Right lobe of liver (tissue), 6 donors: ENCODE measurements around the gene CHMP4B. TPM values are rescaled to one million over a fixed set of nuclear protein-coding genes. Genes with fewer than 3 reads are reported as not detected.
A peak's percentile ranks its signal among the peaks of the same experiment; 100 is the strongest.

ENCODE experiments used
- ATAC-seq, 4 donors: fragments of 200-7000 bp; cut with Tn5 transposase; one replicate each; pipeline ENCODE4 v1.9.1; 2020; ENCODE audit warnings: mild to moderate bottlenecking in 4 of 4, moderate library complexity in 4 of 4
- DNase-seq, 3 donors: peaks; one replicate each; pipeline ENCODE4 v3.0.0-alpha.2; 2020
- H3K27ac ChIP-seq, 3 donors: fragments of 200-600 bp; one replicate each; pipeline ENCODE4 v1.8.0; 2022
- H3K27me3 ChIP-seq, 2 donors: fragments of 200-600 bp; one replicate each; pipeline ENCODE4 v1.8.0; 2022
- H3K36me3 ChIP-seq, 4 donors: fragments of 200-600 bp; sonication (generic) in 1 of 4; one replicate each; pipeline versions ENCODE4 v1.5.1 to v1.8.0; 2017 to 2022; ENCODE audit warnings: control low read depth in 1 of 4
- H3K4me1 ChIP-seq, 4 donors: fragments of 200-600 bp; sonication (generic) in 1 of 4; one replicate each; pipeline versions ENCODE4 v1.5.1 to v1.8.0; 2017 to 2022; ENCODE audit warnings: control low read depth in 1 of 4
- H3K4me3 ChIP-seq, 3 donors: fragments of 200-600 bp; one replicate each; pipeline ENCODE4 v1.8.0; 2022
- H3K9me3 ChIP-seq, 4 donors: fragments of 200-600 bp; sonication (generic) in 1 of 4; one replicate each; pipeline versions ENCODE4 v1.5.1 to v1.8.0; 2017 to 2022; ENCODE audit warnings: control low read depth in 1 of 4
- POLR2A ChIP-seq: fragments of 450-650 bp; IDR thresholded peaks from one replicate; pipeline ENCODE4 v1.6.1; 2017; ENCODE audit warnings: antibody characterized with exemption, mild to moderate bottlenecking
- WGBS: methylation state at CpG from one replicate; pipeline ENCODE4 v1.1.6; 2018; ENCODE audit warnings: low coverage, low lambda C conversion rate; ENCODE audit not compliant: insufficient coverage; ENCODE audit errors: missing lambda C conversion rate; 5-methylcytosine and 5-hydroxymethylcytosine counted together
- intact Hi-C, 2 donors: fragments of 100-400 bp; cut with DNase I; formaldehyde crosslinking; loops; one replicate each; pipeline versions ENCODE4 v1.11.2 to v1.14.1; 2022
- total RNA-seq, 6 experiments: library from RNA; depleted of rRNA in 2 of 6; stranded (reverse); fragments of >200 nt in 2 of 6; fragmentation: NEBNext Ultra II Directional in 3 of 6; extraction: Animal tissue kit (Norgen Biotek cat#: 25700) in 3 of 6; gene quantifications; one replicate each; pipeline versions ENCODE4 v1.1.0 to v1.2.4, GENCODE V29; 2016 to 2023
- TF ChIP-seq, protein P1 (sequence below), 4 donors: fragments of 200-600 bp in 3 of 4; fragments of 450-650 bp in 1 of 4; IDR thresholded peaks; one replicate each; pipeline versions ENCODE4 v1.5.1 to v1.8.0; 2016 to 2022; ENCODE audit warnings: antibody characterized with exemption in 4 of 4, mild to moderate bottlenecking in 2 of 4
- donor health status: DM: no; HTN: yes; CAD: no.
- donor health status: DM: no; HTN: no; CAD: no.
- donor health status: DM: no; HTN: no; CAD: no.
- donor health status: DM: no; HTN: yes; CAD: no.
- donor health status: DM: no; HTN: yes; CAD: no.

Gene CHMP4B
- total RNA-seq, 6 experiments from 2014 or later: 21.0 to 40.8 (median 28.3) TPM

DNA sequence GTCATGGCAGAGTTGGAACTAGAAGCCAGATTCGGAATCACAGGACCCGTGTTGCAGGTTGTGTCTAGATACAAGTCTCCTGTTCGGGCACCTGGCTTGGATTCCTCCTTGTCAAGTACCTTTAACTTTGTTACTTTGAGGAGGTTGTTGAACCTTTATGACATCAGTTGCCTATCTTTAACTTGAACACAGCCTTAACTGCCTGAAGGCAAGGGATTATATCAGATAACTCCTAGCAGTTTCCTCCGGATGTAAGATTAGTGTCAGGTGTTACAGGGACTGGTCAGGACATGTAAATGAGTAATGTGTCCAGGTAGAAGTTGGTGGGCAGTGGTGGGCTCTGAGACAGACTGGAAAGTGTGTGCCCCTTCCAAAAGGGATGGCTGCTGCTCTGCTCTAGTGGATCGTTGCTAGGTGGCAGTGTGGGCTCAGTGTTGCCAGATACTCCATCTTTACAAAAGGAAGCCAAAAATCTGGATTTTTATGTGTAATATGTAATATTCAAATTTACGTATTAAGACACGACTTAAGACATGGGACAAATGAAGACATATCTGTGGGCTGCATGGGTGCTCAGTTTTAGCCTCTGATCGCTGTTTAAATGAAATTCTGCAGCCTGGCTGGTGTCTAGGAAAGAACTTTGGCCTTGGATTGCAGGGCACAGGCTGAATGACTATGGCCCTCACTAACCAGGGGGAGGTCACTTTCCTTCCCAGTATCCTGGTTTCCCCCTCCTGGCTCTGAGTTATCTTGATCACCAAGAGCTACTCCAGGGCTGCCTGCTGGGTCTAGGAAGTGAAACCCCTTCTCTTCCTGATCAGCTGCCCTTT lies 27.1 kb downstream of the CHMP4B start:
- Histone ChIP-seq H3K36me3 (no peaks in the 10 kb centered on the region), H3K4me1 (peaks cover 0 to 94% (median 36%) of the 10 kb centered on the region in 4 donors), H3K27ac (peak overlapping the region in 1 of 3 donors; percentile 59), H3K27me3 (no peaks in the 10 kb centered on the region), H3K4me3 (no peak overlapping the region), H3K9me3 (no peaks in the 10 kb centered on the region)
- DNase-seq: peak in 1 of 3 donors; percentile 55
- no peak for TF ChIP-seq POLR2A
- TF ChIP-seq, protein P1, sequence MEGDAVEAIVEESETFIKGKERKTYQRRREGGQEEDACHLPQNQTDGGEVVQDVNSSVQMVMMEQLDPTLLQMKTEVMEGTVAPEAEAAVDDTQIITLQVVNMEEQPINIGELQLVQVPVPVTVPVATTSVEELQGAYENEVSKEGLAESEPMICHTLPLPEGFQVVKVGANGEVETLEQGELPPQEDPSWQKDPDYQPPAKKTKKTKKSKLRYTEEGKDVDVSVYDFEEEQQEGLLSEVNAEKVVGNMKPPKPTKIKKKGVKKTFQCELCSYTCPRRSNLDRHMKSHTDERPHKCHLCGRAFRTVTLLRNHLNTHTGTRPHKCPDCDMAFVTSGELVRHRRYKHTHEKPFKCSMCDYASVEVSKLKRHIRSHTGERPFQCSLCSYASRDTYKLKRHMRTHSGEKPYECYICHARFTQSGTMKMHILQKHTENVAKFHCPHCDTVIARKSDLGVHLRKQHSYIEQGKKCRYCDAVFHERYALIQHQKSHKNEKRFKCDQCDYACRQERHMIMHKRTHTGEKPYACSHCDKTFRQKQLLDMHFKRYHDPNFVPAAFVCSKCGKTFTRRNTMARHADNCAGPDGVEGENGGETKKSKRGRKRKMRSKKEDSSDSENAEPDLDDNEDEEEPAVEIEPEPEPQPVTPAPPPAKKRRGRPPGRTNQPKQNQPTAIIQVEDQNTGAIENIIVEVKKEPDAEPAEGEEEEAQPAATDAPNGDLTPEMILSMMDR (IDR thresholded peaks at IDR 0.05): peak in 2 of 4 donors; percentile 15 to 29
- ATAC-seq: peak; percentile 37 to 49 (median 44)
- intact Hi-C loops: no loop called here
- 62% methylated on average over 6 of the region's 8 CpGs for WGBS

- H3K27me3 ChIP-seq: no peaks in the 10 kb centered on the region
- H3K9me3 ChIP-seq: no peaks in the 10 kb centered on the region
- DNase-seq (peak; percentile 67 to 85 (median 82)), ATAC-seq (peak; percentile 61 to 74 (median 68))
- intact Hi-C loops: no loop called here
- peak overlapping the region in 1 of 3 donors; percentile 59 for H3K27ac ChIP-seq
- H3K4me1 ChIP-seq: peaks cover 0 to 94% (median 32%) of the 10 kb centered on the region in 4 donors
- TF ChIP-seq, protein P1 (IDR thresholded peaks at IDR 0.05): no peak
- TF ChIP-seq POLR2A: no peak
- 100% methylated on average over 1 of the region's 3 CpGs for WGBS
- no peak overlapping the region for H3K4me3 ChIP-seq
- H3K36me3 ChIP-seq: no peaks in the 10 kb centered on the region
Observed at GRCh38 chr20:33839591-33839990, 28.4 kb downstream of the CHMP4B start.

GRCh38 chr20:33840160-33840559 lies 29.0 kb downstream of the CHMP4B start:
- H3K9me3 ChIP-seq: no peaks in the 10 kb centered on the region
- peak overlapping the region in 2 of 3 donors; percentile 27 to 59 for H3K27ac ChIP-seq
- no peaks in the 10 kb centered on the region for H3K27me3 ChIP-seq
- WGBS: 92% methylated on average over 7 of the region's 7 CpGs
- no peak overlapping the region for H3K4me3 ChIP-seq
- H3K4me1 ChIP-seq: peaks cover 0 to 89% (median 30%) of the 10 kb centered on the region in 4 donors
- no peak for DNase-seq
- TF ChIP-seq, protein P1 (IDR thresholded peaks at IDR 0.05): no peak
- TF ChIP-seq POLR2A: no peak
- intact Hi-C loops: no loop called here
- no peaks in the 10 kb centered on the region for H3K36me3 ChIP-seq
- no peak for ATAC-seq

GRCh38 chr20:33840759-33841435 lies 29.7 kb downstream of the CHMP4B start:
- H3K36me3 ChIP-seq: no peaks in the 10 kb centered on the region
- peaks cover 0 to 83% (median 27%) of the 10 kb centered on the region in 4 donors for H3K4me1 ChIP-seq
- no peak overlapping the region for H3K4me3 ChIP-seq
- TF ChIP-seq POLR2A: no peak
- TF ChIP-seq, protein P1 (IDR thresholded peaks at IDR 0.05): no peak
- no peaks in the 10 kb centered on the region for H3K9me3 ChIP-seq
- intact Hi-C loops: no loop called here
- 30% methylated on average over 4 of the region's 4 CpGs for WGBS
- no peak for DNase-seq
- peak overlapping the region in 2 of 3 donors; percentile 27 to 57 for H3K27ac ChIP-seq
- no peaks in the 10 kb centered on the region for H3K27me3 ChIP-seq
- peak; percentile 28 to 53 (median 41) for ATAC-seq
